ENCODE data around the gene RNF157.

The RNF157 gene

DNA sequence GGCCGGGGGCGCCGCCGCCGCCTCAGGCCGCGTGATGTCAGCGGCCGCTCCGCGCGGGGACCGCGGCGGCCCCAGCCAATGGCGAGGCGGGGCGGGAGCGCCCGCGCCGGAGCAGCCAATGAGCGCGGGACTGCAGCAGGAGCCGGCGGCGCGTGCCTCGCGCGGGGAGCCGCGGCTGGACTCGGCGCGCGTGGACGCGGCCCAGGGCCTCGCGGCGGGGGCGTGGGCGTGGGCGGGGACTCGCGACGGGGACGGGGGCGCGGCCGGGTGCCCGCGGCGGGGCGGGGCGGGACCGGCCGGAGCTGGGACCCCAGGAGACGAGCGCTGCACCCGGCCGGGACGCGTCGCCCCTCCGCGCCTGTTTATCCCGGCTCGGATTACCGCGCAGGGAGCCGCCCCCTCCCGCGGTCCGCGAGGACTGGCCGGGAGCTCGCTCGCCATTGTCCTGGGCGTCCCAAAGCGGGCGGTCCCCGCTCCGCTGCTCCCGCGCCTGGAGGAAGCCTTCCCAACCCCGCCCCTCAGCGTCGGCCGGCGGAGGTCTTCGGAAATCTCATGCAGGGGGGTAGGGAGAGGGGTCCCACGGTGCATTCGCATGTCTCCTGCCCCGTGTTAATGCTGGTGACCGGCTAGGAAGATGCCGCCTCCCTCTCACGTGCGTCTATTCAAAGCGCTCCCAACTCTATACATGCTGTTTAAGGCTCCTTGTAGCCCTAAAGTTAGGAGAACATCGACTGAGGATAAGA lies at the start of gene RNF157:
Gene RNF157, minus strand, starts transcription at position 33 of the 743 bp plus-strand sequence. CDS start 253 bp downstream, outside the sequence.
- DNase-seq (ENCODE audit: extremely low read depth in 1 of 2, low read depth in 1 of 2), result peak in 1 of 2 donors; percentile 53

DNA sequence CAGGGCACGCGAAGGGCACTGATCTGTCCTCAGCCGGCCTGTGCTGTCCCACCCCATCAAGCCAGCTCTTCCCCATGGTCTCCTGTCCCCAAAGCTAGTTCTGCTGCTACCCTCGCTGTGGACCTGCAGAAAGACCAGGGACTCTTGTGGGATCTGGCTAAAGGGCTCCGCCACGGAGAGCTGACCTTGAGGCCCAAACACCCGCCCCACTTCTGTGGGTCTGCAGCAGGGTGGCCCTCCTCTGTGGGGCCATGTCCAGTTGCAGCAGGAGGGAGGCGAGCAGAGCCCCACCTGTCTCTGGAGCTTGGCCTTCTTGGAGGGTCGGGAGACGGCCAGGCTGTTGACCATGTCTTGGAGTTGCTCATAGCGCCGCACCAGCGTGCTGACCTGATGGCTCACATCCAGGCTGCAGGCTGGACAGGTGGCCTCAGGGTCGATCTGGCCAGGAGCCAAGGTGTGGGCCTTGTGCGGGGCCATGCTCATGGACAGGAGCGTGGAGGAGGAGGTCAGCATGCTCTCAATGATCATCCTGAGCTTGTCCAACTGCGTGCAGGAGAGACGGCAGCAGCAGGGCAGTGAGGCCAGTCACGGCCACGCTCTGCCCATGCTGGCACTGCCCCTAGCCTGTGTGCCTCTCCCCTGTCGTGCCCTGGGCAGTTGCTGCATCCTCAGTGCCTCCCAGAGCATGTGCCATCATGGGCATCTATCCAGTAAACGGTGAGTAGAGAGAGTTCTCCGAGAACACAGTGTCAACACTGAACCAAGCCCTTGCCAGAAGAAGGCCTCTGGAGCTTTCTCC lies 41.5 kb upstream of the RNF157 start:
- no peak for DNase-seq (ENCODE audit: extremely low read depth in 1 of 2, low read depth in 1 of 2)

DNA sequence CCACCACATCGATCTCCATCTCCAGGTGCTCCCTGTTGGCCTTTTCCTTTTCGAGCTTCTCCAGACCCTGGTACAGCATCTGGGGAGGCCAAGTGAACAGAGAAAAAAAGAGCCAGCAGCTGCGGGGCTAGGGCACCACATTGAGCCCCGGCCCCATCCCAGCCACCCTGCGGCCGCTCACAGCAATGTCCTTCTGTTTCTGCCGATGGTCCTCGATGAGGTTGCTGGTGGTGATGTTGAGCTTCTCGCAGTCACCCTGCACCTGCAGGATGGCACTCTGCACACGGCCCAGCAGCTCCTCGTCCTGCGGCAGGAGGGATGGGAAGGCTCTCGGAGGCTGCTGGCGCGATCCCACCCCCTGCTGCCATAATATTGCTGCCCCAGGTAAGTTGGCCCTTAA lies 40.4 kb upstream of the RNF157 start:
- DNase-seq (ENCODE audit: extremely low read depth in 1 of 2, low read depth in 1 of 2), result no peak

DNA sequence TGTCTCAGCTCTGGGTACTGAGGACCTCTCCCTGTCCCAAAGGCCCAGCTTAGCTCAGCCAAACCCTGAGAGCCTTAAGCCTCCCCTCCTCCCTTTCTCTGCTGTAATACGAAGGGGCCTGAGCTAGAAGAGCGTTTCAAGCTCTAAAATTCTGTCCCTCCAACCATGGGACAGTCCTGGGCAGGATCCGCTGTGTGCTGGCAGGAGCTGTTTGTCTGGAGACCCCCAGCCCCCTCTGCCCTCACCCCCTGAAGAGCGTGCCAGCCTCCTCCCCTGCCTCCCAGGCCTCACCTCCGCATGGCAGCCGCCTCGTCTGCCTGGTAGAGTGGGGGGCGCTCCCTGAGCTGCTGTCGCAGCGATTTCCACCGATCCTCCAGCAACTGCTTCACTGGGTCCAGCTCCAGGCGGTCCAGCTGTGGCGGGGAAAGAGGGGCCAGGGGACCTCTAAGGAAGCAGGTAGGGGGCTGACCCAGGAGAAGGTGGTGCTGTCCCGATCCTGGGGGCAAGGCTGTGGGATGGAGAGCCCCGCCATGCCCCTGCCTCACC lies 39.5 kb upstream of the RNF157 start:
- no peak for DNase-seq (ENCODE audit: extremely low read depth in 1 of 2, low read depth in 1 of 2)

DNA sequence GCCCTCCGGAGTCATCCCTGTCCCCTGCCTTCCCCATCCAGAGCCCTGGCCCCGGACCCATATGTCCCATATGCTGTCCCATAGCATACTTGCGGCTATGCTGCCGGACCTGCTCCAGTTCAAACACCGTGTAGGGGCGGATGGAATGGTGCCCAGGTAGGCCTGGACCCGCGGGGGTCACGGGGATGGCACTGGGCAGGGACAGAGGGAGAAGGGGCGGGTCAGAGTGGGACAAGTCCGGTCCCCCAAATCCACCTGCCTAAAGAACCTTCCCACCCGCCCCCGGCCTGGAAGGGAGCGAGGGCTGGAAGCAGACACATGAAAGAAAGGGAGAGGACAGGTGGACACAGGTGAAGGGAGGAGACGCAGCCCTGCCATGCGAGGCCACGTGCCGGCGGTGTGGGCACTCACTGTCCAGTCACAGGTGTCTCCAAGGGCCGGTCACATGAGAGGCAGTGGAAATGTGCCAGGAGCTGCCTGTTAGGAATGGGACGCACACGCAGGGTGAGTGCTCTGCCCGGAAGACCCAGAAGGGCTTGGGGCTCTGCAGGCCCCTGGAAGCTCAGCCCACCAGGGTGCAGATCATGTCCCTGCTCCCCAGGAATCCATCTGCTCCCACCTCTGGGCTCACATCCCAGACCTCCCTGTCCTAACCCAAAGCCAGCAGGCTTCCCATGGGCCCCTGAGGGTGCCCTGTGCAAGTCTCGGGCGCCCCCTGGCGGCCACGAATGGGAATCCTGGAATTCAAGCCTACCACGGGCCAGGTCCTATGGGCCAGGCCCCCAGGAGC lies 38.9 kb upstream of the RNF157 start:
- peak; percentile 60 to 83 for DNase-seq (ENCODE audit: extremely low read depth in 1 of 2, low read depth in 1 of 2)

DNA sequence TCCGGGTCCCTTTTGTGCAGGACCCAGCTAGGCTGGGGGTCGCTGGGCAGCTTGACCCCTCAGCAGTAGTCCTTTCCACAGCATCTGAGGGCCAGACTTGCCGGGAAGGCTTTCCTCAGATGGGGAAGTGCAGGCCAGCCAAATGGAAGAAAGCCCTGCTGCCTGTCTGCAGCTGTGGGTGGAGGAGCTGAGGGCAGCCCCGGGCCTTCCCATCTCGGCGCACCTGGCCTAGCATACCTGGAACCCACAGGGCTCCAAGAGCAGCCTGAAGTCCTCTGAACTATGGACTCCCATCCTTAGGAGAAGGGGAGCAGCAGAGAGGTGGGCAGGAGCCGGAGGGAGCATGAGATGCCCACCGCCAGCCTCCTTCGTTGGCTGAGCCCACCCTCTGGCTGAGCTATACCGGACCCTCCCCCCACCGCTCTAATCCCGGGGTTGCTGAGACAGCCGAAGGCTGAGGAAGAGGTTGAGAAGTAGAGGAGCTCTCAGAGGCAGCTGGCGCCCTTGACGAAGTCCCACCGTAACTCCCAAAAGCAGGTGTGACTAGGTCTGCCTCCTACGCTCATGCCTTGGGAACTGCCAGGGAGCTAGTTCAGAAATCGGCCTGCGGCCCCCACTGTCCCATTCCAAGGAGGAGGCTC lies 38.1 kb upstream of the RNF157 start:
- no peak for DNase-seq (ENCODE audit: extremely low read depth in 1 of 2, low read depth in 1 of 2)

DNA sequence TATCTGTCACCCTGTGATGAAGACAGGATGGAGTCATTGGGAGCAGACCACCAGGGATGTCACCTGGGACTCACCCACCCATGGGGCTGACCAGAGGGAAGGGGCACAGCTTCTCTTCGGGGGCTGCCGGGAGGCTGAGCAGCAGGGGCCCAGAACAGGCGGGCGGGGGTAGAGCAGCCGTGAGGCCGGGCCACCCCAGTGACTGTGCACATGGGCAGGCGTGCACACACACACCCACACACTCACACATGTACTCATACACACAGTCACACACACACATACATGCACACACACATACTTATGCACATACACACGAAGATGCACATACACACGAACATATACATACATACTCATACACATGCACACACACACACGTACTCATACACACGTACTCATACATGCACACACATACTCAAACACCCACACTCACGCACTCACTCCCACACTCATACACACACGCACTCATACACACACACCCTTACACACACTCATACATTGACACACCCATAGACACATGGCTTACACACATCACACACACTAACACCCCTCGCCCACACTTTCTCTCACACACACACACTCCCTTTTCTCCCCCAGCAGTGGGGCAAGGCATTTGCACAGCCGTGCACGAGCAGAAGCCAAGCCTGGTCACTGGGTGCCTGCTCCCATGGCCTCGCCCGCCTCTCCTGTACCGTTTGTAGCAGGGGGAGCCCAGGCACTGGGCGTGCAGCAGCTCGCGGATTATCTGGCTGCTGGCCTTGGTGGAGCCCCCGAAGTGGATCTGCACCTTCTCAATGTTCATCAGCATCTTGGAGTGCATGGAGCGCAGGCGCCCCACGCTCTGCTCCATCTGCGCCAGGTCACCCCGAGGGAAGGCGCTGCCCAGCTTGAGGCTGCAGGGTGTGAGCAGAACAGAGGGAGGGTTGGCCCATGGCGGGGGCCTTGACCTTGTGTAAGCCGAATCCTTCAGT lies 37.3 kb upstream of the RNF157 start:
- DNase-seq (ENCODE audit: extremely low read depth in 1 of 2, low read depth in 1 of 2), result no peak

DNA sequence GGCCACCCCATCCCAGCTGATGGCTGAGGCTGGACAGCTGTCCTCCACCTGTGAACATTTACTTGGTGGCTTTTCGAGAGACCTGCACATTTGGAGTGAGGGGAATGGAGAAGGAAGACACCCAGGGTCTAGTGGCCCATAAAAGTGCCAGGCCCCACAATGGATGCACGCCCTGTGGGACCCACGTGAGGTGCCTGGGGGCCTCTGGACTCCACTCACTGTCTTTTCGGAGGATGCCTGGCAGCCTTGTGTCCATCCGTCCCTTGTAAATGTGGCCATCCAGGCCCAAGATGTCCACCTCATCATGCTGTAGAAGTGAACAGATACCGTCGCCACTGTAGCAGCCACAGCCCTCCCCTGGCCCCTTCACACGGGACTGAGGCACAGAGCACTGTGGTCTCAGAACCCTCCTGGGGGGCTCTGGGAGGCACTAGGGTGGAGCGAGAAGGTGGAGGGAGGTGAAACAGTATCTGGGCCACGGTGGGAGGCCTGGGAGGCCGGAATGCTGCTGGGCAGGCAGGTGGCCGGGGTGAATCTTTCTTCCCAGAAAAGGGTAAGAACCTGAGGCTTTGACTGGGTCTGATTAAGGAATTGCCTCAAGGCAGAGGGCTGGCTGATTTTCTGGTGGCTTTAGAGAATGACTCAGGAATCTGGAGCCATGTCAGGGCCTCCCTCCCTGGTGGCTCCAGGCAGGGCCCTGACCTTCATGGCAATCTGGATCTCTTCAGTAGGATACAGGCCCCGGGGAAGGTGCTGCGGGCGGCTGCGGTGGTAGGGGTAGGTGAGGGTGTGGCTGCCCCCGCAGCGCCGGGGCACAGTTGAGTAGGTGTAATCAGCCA lies 36.4 kb upstream of the RNF157 start:
- no peak for DNase-seq (ENCODE audit: extremely low read depth in 1 of 2, low read depth in 1 of 2)

DNA sequence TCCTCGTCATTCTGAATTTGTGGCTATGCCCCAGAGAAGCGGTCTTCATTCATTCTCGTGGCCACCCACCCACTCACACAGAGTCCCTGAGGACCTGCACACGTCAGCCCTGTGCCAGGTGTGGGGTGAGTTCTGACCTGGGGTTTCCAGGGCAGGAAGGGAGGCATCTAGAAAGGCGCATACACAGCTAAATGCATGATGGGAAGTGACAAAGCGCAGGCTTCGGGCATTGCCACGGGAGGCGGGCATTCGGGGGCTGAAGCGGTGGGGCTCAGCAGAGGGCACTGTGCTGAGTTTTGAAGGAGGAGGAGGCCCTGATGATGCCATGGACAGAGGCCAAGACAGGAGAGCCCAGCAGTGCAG lies 35.8 kb upstream of the RNF157 start:
- no peak for DNase-seq (ENCODE audit: extremely low read depth in 1 of 2, low read depth in 1 of 2)

DNA sequence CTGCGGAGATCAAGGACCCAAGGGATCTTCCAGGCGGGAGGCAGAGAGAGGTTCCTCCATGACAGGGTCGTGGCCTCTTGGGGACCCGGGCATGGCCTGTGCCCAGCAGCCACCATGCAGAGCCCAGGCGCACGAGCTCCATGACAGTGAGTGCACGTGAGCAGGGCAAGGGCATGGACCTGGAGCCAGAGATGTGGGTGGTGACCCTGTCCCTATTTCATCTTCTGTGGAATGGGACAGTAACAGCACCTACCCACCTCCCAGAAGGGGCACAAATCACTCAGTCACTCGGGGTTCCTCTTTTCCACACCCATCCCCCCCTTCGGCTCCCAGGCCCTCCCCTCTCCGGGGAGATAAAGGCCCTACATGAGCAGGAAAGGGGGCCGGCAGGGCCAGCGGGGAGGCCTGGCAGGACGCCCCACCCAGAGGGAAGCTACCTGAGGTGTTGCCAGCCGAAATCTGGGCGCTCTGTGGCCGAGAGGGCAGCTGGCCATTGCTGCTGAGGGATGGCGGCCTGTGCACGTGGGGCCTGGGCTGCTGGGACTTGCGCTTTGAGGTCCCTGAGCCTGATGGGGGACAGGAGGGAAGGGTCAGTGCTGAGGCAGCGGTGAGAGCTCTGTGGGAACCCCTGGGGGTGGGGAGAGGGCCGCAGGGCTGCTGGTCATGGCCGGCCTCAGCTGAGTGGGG lies 35.2 kb upstream of the RNF157 start:
- DNase-seq (ENCODE audit: extremely low read depth in 1 of 2, low read depth in 1 of 2), result no peak

DNA sequence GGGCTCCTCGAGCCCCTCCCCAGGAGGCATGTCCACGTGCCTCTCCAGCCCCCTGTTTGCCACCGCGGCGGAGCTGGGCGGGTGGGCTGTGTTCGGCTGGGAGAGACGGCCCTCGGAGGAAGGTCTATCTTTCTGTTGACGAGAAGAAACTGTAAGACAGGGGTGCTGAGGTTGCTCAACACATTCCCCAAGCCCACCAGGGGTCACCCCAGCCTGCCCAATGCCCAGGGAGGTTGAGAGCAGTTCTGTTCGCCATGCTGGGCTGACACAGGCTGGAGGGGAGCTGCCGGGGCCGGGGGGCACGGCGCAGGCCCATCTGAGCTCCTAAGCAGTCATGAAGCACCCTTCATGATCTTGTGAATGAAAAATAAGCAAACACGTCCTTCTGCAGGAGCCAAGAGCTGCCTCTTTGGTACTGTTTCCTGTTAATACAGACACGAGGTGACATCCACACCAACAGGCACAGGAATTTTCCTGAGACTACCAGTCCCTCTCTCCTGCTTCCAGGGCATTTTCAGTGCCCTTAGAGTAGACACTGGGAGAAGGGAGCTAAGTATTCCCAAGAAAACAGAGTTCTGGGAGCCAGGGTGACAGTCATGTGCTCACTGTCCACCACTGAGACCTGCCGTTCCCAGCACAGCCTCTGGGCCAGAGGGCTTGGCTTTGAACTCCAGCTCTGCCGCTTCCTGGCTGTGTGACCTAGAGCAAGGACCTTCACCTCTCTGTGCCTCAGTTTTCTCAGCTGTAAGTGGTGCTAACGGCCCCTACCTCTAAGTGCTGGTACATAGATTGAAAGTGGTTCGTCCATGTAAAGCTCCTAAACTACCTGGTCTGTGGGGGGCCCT lies 34.0 kb upstream of the RNF157 start:
- DNase-seq (ENCODE audit: extremely low read depth in 1 of 2, low read depth in 1 of 2), result no peak

DNA sequence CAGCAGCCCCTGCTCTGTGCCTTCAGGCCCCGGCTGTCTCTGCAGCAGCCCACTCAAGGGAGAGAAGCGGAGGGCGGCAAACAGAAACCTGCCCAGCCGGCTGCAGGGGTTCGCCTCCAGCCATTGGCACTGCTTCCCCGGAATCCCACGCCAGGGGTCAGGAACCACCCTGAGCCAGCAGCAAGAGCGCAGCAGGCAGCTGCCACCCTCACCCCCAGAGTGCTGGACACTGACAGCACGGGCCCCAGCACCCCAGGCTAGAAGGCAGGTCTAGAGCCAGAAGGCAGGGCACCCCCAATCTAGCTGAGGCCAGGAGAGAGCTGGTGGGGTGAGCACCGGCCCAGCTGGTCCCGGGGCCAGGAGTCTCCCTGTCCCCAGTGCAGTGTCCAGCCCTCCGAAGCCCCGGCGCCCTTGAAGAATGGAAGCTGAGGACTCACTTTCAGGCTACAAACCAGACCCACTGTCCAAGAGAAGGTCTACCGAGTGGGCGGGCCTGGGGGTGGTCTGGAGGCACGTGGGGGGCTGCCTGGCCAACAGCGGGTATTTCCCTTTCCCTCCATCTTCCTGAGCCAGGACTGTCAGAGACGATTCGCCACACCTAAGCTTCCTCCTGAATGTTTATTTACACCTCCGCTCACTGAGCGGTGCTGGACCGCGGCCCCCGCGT lies 33.3 kb upstream of the RNF157 start:
- DNase-seq (ENCODE audit: extremely low read depth in 1 of 2, low read depth in 1 of 2), result no peak

DNA sequence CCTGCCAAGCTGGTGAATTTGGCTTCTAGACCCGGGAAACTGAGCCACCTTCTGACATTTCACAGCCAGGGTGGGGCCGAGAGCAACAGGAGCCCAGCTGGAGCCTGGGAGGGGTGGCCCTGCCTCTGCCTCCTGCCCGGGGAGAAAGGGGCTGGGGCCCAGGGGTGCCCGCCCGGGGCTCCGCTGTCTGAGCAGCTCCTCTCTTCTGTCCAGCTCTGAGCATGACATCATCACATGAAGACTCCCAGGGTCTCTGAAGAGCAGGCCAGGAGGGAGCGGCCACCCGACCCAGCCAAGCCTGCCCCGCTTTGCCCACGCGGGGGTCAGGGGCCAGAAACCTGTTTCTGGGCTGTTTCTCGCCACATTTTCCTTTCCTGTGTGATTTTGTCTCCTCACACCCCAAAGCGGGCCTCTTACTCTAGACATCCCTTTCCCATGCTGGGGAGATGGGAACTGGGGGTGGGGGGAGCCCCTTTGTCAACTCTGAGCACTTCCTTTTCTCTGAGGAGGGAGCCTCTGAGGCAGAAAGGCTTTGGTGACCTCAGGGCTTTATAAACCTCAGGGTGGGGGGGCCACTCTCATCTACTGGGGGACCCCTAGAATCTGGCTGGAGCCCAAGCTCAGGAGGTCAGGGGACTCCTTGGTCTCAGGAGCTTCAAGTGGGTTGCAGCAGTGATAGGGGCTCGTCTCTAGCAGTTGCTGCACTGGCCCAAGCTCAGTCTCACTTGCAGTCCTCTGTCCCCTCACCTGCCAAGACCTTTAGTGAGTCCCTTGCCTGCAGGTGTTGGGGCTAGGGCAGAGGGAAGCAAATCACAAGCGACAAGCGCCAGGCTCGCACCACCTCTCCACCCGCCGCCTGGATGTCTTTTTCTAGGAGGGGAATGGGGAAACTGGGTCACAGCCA lies 32.5 kb upstream of the RNF157 start:
- no peak for DNase-seq (ENCODE audit: extremely low read depth in 1 of 2, low read depth in 1 of 2)

DNA sequence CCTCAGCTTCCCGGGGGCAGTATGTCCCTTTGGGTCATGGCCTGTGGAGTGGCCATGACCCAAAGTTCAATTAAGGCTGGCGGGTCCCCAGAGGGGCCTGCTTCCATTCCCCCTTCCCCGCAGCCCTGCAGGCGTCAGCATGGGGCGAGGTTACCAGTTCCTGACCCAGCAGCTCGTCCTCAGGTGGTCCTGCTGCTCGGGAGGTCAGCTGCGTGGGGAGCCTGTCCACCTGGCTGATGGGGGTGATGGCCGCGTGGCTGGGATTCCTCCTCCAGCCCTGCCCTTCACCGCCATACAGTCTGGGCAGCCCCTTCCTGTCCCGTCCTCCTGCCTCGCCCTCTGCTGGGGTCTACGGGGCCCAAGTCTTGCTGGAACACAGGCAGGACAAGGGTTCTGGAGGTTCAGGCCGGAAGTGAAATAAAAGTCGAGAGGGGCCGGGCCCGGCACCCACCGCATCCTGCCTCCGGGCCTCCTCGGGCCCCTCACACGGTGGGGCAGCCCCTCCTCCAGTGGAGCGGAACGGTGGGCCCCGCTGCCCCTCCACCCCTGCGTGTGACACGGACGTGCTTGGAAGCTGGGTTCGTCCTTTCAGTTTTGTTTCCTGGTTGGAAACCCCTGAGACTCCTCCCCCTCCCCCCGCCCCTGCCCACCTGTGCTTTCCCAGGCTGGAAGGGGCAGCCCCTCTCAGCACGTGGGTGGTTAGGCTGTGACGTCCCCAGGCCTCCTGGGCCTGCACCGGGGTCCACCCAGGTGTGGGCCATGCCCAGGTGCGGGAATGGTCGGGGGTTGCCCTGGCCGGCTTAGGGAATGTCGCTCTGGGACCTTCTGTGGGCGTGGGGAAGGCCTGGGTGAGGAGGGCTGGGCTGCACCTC lies 31.6 kb upstream of the RNF157 start:
- DNase-seq (ENCODE audit: extremely low read depth in 1 of 2, low read depth in 1 of 2), result peak in 1 of 2 donors; percentile 50

All from activated CD8-positive, alpha-beta memory T cell treated with anti-CD3 and anti-CD28 coated beads for 1 hour (primary cell).